HG02759 (cell line): ENCODE data around the gene C1orf94.
"Not testable (repeated sequence)": the region's sequence is repeated elsewhere in the genome, so short reads cannot be mapped to it uniquely, and the experiment has no call there.

Source experiments
- ATAC-seq: cut with Tn5 transposase; IDR thresholded peaks from one replicate; pipeline ENCODE4 v1.9.1; 2021; ENCODE audit warnings: mild to moderate bottlenecking, moderate library complexity; ENCODE audit not compliant: unreplicated experiment

The C1orf94 gene

DNA sequence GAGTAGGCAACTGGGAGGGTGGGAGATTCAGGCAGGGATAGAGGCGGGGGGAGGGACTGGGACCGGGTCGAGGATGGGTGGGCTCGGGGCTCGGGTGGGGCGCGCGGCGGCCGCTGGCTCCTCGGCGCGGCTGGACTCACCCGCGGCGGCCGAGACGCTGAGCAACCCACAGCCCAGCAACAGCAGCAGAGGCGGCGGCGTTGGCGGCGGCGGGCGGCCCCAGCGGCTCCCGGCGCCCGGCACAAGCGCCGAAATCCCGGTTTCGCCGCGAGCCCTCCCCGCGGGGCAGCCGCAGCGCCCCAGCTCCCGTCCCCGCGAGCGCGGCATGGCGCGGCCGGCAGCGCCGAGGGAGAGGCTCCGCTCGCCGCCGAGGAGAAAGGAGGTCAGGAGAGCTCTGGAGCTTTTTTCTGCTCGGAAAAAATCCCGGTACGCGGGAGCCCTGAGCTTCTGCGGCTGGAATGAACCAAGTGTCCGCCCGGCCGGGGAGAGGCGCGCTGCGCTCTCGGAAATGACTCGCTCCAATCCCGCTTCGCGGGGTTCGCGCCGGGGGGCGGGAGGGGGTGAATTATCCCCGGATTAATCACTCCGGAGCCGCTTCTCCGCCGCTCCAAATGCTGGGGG, 11.8 kb upstream of the C1orf94 start, which contains the start of gene CSMD2:
TSS of gene CSMD2 (minus strand) at position 460 of the 621 bp plus-strand sequence. CDS start at position 327, 133 bp downstream.
- no peak for ATAC-seq

DNA sequence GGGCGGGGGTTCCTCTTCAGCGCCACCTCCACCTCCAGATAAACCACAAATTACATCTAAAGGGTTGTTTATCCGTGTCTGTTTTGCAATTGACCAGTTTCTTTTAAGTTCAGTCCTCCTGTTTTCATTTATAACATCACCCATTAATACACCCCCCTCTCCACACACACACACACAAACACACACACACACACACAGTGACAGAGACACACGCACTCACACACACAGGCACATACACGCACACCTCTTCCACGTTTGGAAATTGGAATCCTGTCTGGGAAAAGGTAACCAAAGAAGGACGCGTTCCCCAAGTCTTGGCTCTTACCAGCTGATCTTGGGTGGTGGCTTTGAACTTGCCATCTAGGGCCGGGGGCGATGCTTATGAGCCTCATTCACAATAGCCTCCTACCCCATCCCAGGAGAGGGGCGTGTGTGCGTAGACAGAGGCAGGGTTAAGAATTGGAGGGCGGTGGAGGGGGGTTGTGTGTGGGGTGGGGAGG, 11.2 kb upstream of the C1orf94 start:
- ATAC-seq: no peak

DNA sequence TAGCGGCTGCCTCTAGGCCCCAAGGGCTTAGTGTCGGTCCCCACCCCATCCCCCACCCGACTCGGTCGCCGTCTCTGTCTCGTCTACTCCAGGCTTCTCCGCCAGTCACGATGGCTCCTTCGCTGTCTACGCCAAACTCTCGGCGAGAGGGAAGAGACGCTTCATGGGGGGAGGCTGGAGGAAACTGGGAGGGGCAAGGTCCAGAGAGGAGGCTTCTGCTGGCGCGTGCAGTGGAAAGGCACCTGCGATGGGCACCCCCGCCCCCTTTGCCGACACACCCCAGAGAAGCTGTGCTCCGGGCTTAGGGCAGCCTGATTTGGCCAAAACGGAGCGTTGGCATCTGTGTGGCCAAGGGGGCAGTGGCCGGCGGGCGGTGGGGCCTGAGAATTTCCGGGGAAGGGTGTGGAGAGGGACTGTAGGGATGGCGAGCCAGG, 10.5 kb upstream of the C1orf94 start:
- ATAC-seq: no peak

DNA sequence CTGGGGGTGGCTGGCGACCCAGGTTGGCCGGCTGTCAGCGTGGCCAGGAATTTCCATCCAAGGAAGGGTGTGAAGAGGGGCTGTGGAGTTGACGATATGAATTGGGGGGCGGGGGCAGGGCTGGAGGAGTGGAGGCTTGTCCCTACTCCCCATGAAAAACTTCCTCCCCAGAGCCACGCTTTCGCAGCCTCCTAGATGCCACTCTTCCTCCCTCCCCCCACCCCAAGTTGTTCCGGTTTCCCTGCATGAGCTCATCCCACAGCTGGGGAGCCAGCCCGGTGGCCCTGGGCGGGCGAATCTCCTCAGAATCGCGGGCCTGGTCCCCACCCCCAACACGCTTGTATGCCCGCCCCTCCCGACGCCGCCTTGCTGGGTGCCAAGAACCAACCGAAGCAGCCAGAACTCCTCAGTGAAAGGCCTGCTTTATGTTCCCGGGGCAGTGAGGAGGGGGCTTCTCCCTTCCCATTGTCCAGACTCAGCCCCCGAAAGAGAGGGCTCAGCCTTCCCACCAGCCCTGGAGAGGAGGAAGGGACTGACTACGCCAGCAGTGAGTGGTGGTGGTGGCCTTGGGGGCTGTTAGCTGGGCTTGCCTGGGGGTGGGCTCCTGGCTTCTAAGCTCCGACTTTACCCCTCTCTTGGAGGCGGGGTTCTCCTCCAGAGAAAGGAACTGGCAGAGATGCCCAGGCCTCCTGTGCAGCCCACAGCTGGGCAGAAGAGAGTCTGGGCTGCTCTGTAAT, 9.9 kb upstream of the C1orf94 start:
- ATAC-seq: no peak

DNA sequence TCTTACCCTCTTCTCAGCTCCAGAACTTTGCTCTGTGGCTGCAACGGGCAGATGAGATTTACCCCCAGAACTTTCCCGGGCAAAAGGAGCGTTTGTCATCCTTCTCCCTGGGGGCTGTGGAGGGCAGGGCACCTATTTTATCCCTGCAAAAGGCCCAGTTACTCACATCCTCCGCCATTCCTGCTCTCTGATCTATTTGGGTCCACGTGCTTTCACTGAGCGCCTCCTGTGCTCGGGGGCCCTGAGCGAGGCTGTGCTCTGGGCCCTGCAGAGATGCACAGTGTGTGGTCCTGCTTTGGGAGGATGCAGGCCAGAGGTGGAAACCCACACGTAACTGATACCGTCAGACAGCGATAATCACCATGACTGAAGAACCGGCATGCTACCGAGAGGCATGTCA, 9.3 kb upstream of the C1orf94 start:
- no peak for ATAC-seq

DNA sequence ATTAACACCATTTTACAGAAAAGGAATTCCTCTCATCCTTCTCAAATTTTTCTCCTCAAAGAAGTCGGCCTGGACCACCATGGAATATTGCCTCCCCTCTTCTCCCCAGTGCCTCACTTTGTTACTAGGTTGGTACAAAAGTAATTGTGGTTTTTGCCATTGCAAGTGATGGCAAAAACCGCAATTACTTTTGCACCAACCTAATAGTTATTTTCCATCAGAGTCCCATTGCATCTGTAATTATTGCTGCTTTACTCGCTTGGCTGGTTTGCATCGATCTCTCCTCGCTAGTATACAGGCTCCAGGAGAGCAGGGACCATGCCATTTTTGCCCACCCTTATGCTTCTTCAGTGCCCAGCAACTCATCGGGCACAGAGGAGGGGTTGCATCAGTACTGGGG, 963 bp upstream of the C1orf94 start:
- no peak for ATAC-seq

DNA sequence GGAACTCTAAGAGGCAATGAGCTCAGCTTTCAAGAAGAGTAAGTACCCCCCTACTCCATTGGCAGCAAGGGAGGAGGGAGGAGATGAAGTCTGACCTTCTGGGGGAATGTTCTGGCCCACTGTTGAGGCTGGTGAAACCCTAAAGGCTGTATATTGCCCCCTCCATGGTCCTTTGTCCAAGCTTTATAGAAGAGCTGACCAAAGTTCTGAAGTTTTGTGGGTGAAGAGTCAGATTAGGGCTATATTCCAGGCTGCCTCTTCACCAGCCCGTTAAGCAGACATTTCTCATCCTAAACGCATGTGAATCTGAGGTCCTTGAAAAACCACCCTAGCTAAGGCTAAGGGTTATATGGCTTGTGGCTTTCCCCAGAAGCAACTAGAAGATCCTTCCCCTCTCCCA, 1.4 kb downstream of the C1orf94 start:
- ATAC-seq: no peak

DNA sequence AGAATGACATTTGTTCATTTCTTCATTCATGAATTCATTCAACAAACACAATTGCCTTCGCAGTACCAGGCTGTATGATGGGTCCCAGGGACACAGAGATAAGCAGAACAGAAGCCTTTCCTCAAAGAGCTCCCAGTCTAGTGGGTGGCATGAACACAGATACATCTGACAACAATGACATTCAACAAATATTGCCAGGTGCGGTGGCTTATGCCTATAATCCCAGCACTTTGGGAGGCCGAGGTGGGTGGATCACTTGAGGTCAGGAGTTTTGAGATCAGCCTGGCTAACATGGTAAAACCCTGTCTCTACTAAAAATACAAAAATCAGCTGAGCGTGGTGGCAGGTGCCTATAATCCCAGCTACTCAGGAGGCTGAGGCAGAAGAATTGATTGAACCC, 6.7 kb downstream of the C1orf94 start:
- ATAC-seq: not testable (repeated sequence)

DNA sequence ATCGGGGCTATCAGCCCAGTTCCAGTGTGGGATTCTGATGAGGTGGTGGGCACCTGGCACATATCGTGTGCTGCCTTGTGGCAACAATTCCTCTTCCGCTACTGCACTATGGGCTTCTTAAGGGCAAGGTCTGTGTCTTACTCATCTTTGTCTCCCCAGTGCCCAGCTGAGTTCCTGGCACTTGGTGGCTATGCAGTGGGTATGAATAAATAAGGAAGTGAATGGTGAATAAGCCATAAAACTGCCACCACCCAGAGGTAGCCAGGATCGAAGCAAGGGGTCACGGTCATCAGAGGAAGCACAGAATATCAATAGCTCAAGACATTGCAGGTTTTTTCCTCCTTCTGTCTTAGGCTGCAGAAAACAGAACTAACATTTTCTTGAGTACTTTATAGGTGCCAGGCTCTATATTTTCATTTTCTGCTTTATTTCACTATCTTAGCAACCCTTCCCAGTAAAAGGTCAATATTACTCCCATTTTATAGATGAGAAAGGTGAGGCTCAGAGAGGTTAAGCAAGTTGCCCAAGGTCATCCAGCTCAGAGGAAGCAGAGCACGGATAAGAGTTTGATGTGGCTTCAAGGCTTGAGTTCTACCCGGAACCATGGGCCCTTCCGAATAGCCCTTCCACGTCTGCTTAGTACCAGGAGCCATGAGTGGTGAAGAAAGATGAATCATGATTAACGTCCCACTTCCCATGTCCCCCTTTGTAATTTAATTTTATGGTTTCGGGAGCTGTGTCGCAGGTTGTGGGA, 10.2 kb downstream of the C1orf94 start:
- ATAC-seq: no peak

DNA sequence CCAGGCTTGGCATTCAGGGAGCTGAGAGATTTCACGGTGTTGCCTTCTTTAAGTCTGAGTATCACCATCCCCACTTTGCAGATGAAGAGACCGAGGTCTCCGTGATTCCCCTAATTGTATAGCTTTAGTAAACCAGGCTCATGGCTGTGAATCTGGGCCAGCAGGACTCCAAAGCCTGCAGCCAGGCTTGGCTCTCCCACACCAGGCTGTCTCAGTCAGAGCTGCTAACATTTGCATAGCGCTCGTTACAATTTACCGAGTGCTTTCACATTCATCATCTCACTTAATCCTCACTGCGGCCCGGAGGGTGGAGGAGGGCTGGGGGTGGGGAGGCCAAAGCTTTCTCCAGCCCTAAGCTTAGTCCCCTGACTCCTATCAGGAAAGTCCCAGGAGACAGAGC, 11.7 kb downstream of the C1orf94 start:
- ATAC-seq: no peak

DNA sequence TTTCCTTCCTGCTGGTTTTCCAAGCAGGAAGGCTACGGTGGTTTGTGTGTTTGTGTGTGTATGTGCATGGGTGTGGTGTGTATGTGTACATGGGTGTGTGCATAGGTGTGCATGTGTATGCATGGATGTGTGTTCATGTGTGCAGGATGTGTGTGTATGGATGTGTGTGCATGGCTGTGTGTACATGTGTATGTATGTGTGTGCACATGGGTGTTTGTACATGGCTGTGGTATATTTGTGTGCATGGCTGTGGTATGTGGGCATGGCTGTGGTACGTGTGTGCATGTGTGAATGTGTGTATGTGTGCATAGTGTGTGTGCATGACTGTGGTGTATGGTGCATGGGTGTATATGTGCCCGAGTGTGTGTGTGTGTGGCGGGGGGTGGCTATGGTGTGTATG, 12.3 kb downstream of the C1orf94 start:
- ATAC-seq: no peak

DNA sequence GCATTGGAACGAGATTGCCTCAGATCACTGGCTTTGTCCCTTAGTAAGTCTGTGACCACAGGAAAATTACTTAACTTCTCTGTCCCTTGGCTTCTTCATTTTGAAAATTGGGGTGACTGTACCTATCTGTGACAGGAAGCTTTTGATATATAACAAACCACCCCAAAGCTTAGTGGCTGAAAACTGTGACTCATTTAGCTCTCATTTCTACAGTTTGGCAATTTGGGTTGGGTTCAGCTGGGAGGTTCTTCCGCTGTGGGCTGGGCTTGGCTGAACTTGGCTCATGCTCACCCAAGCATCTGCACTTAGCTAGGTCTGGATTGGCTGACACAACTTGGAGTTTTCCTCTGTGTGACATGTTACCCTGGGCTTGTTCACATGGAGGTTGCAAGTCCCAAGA, 14.0 kb downstream of the C1orf94 start:
- ATAC-seq: no peak

DNA sequence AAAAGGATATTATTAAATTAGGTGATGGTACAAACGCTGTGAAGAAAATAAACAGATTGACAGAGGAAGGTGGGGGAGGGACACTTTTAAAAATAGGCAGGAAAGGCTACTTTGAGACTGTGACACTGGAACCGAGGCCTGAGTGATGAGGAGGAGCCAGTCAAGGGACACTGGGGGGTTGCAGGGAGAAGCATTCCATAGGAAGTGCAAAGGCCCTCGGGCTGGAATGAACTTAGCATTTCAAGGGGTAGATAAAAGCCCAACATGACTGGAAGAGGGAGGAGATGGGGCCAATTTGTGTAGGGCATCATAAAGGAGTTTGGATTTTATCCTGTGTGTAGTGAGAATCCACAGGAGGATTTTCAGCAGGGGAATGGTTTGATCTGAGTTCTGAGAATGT, 15.9 kb downstream of the C1orf94 start:
- ATAC-seq: no peak

DNA sequence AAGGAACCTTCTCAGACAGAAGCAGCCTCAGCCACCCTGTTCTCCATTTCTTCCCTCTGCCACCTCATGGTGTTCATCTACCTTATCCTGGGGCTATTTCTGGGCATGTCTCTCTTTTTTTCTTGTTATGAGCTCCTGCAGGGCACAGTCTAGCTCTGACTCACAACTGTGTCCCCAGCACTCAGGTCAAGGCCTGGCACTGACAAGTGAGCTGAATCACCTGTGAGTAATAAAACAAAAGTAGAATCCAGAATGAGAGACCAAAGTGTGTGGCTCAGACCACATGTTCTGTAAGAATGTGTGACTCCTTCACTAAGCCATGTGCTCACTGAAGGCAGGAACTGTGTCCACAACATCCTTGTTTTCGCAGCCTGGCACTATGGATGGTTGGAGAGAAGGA, 23.2 kb downstream of the C1orf94 start:
- ATAC-seq: no peak

DNA sequence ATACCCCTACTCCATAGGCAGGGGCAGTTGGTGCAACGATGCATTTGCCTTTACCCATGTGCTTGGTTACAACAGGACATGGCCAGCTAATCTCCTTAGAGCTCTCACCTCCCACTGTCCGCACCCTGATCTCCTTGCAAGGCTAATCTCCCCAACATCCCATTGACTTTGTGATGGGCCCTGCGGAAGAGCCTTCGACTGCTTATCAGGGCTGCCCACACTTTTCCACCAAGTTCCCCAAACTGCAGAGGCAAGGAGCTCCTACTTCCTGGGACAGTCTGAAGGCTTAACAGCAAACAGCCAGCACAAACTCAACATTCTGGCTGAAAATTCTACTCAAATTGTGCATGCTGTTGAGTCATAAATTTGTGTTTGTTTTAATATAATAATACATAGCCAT, 36.0 kb downstream of the C1orf94 start:
- no peak for ATAC-seq

DNA sequence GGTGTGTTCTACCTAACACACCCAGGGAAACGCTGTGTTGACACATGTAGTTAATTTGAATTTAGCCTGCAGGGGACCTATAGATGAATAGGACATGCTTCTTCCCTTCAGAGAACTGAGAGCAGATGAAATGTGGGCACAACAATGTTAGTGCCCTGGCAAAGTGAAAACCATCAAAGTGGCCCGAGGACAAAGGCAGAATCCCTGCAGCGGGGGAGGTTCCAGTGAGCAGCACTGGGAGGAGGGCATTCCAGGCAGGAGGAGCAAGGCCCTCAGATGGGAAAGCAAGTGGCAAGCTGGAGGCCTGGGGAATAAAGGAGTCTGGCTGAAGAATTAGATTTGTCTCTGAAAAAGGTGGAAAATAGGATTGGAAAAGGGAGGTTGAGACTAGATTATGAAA, 37.2 kb downstream of the C1orf94 start:
- ATAC-seq: no peak

DNA sequence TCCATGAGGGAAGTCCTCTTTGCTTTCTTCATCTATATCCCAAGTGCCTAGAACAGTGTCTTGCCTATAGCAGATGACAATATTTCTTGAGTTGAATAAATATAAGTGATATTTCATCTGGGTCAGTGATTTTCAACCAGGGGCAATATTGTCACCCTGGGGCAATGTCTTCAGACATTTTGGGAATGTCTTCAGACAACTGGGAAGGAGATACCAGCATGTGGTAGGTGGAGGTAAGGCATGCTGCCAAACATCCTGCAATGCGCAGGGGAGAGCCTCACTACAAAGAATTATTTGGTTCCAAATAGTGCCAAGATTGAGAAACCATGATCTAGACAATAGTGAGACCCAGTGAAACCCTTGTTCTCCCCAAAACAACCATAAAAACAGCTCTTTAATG, 54.7 kb downstream of the C1orf94 start:
- ATAC-seq: no peak

DNA sequence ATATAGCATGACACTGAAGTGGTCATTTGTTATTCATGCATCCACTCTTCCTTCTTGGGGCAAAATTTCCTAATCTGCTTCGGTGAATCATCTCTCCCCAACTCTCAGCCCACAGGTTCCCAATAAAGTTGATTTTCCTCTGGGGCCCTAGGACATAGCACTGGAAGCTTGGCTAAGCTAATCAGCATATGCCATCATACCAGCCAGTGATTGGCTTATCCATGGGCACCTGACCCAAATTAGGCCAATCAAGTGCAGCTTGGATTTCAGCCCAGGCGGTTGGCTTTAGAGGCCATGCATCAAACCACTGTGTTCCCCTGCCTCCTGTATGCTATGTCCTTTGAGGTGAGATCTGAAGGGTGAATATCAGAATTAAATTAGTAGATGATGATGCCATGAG, 58.9 kb downstream of the C1orf94 start:
- ATAC-seq: no peak

DNA sequence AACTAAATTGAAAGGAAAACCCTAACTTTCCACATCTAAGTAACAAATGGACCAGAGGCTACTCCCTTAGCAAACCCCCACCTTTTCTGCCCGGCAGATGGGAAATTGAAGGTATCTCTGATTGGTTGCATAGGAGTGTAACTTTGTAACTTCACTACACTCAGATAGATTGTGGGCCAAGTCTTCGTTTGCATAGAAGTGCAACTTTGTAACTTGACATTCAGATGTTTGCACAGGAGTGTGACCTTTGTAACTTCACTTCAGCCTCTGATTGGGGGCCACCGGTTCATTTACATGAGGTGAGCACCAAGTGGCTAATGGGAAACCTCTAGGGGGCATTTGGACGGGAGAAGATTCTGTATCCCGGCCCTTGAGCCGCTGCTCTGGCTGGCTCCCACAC, 59.4 kb downstream of the C1orf94 start:
- no peak for ATAC-seq

DNA sequence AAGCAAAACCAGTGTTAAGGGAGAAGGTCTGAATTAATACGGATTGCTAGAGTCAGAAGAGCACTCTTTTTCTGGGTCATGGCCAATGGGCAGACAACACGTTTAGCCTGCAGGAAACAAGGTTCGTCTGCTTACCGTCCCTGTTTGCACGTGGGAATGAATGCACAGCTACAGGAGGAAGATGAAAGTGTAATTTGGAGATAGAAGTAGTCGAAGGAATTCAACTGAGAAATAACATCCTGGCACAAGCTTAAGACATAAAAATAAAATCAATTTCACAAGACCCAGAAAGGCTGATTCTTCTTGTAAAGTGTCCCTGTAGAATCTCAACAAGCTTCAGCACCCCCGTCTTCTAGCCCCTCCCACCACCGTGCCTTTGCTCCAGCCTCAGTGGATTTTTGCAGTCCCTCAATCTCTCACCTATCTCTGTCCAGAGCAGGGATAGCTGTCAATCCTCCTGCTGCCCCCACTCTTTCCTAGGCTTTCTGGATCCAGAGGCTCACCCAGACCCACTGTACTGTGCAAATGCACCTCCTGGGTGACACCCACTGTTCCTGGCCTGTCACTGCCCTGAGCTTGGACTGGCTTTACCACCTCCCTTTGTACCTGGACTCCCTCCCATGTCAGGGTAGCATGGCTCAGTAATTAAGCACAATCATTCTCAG, 60.6 kb downstream of the C1orf94 start:
- ATAC-seq: no peak

DNA sequence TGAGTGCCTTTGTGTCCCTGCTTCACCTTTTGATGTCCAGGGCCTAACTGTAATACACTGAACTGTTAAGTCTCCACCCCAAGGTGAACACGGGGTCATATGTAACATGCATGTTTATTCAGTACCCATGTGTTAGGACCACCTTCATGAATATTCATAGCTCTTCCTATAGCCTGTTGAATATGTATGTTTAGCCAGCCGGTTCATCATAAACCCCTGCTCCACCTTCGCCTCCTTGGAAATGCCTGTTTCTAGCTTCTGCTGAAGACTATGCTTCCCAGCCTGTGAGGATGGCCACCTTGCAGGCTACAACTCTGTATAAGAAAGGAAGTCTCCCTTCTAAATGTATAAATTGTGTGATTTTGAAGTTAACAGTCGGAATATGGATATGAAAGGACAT, 69.3 kb downstream of the C1orf94 start:
- ATAC-seq: no peak
